ENCODE results near the gene CXCL10.

CXCL10 gene

GRCh38 chr4:76011018-76011670 is 12.2 kb downstream of the CXCL10 start:
- no peak for TF ChIP-seq CTCF (IDR thresholded peaks at IDR 0.05; ENCODE audit: low read depth, low read length)
- no peak for DNase-seq
- H3K36me3 ChIP-seq, result no peaks in the 10 kb centered on the region
- no peaks in the 10 kb centered on the region for H3K9me3 ChIP-seq (ENCODE audit: severe bottlenecking)
- no peaks in the 10 kb centered on the region for H3K27me3 ChIP-seq (ENCODE audit: insufficient read depth, low read depth, severe bottlenecking)
- no peak overlapping the region for H3K4me3 ChIP-seq (ENCODE audit: low read depth, low read length)
- H3K27ac ChIP-seq, result no peak overlapping the region

- DNase-seq, result no peak
- Histone ChIP-seq H3K27me3 (ENCODE audit: insufficient read depth, low read depth, severe bottlenecking) (no peaks in the 10 kb centered on the region), H3K9me3 (ENCODE audit: severe bottlenecking) (no peaks in the 10 kb centered on the region), H3K27ac (no peak overlapping the region), H3K4me3 (ENCODE audit: low read depth, low read length) (no peak overlapping the region), H3K36me3 (no peaks in the 10 kb centered on the region)
- TF ChIP-seq CTCF (IDR thresholded peaks at IDR 0.05; ENCODE audit: low read depth, low read length), result no peak
These were observed 12.7 kb downstream of the CXCL10 start for GRCh38 chr4:76010576-76010975.

GRCh38 chr4:76009311-76009710 is 14.0 kb downstream of the CXCL10 start:
- no peak for TF ChIP-seq CTCF (IDR thresholded peaks at IDR 0.05; ENCODE audit: low read depth, low read length)

GRCh38 chr4:76007089-76007862 is 16.0 kb downstream of the CXCL10 start, which contains the start of gene CXCL9:
Gene CXCL9 (minus strand): TSS chr4:76007509. CDS start chr4:76007449, 60 bp downstream.
- Histone ChIP-seq H3K27me3 (ENCODE audit: insufficient read depth, low read depth, severe bottlenecking) (no peaks in the 10 kb centered on the region), H3K36me3 (no peaks in the 10 kb centered on the region), H3K4me3 (ENCODE audit: low read depth, low read length) (no peak within 1 kb of the TSS), H3K27ac (no peak within 1 kb of the TSS), H3K9me3 (ENCODE audit: severe bottlenecking) (no peaks in the 10 kb centered on the region)
- TF ChIP-seq CTCF (IDR thresholded peaks at IDR 0.05; ENCODE audit: low read depth, low read length), result no peak
- DNase-seq, result no peak

More at GRCh38 chr4:76009311-76009710, 14.0 kb downstream of the CXCL10 start:
- H3K36me3 ChIP-seq, result no peaks in the 10 kb centered on the region
- no peak overlapping the region for H3K4me3 ChIP-seq (ENCODE audit: low read depth, low read length)
- no peaks in the 10 kb centered on the region for H3K27me3 ChIP-seq (ENCODE audit: insufficient read depth, low read depth, severe bottlenecking)
- H3K27ac ChIP-seq, result no peak overlapping the region
- DNase-seq, result no peak
- no peaks in the 10 kb centered on the region for H3K9me3 ChIP-seq (ENCODE audit: severe bottlenecking)

- DNase-seq, result no peak
- no peaks in the 10 kb centered on the region for H3K9me3 ChIP-seq (ENCODE audit: severe bottlenecking)
- H3K27ac ChIP-seq, result no peak overlapping the region
- no peaks in the 10 kb centered on the region for H3K36me3 ChIP-seq
- H3K27me3 ChIP-seq (ENCODE audit: insufficient read depth, low read depth, severe bottlenecking), result no peaks in the 10 kb centered on the region
- no peak for TF ChIP-seq CTCF (IDR thresholded peaks at IDR 0.05; ENCODE audit: low read depth, low read length)
- H3K4me3 ChIP-seq (ENCODE audit: low read depth, low read length), result no peak overlapping the region
These were observed 19.7 kb downstream of the CXCL10 start for GRCh38 chr4:76003620-76004019.
